GM18909 (cell line): ENCODE measurements around the gene TRIM31.
"Not testable (repeated sequence)": the region's sequence is repeated elsewhere in the genome, so short reads cannot be mapped to it uniquely, and the experiment has no call there.

Experiments
- ATAC-seq: cut with Tn5 transposase; IDR thresholded peaks from one replicate; pipeline ENCODE4 v1.9.1; 2021; ENCODE audit warnings: mild to moderate bottlenecking; ENCODE audit not compliant: unreplicated experiment, poor library complexity

The TRIM31 gene

DNA sequence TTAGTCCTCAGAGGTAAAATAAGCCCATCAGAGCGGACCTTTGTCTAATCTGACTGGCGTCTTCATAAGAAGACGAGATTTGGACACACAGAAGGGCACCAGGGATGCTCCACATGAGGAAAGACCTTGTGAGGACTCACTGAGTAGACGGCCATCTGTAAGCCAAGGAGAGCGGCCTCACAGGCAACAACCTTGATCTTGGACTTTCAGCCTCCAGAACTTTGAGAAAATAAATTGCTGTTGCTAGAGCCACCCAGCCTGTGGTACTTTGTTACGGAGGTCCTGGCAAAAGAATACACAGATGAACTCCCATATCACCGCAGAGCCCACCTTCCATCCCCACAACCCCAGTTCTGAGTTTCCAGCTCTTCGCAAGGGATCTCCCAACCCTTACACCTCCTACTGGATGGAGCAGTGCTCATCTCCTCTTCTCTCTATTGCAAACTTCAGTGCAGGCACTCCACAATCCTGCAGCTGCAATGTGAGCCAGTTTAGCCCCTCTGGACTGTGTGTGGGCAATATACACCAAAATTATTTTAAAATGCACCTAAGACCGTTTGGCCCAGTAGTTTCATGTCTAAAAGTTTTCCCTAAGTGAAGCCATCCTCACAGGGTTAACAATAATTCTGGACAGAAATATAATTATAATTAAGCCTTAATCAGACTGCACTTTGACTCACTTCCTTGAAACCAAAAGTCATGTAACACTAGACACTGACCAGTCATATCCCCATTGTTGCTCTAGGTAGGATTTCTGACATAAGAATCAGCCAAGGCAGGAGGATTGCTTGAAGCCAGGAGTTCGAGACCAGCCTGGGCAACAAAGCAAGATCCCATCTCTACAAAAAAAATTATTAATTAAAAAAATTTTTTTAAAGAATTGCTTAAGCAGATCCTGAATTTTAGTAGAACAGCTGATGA, 8.8 kb upstream of the TRIM31 start:
- ATAC-seq, result no peak

- not testable (repeated sequence) for ATAC-seq
These were observed 5.8 kb upstream of the TRIM31 start for GRCh38 chr6:30118691-30119090.

GRCh38 chr6:30116724-30117123, 3.8 kb upstream of the TRIM31 start:
- no peak for ATAC-seq

DNA sequence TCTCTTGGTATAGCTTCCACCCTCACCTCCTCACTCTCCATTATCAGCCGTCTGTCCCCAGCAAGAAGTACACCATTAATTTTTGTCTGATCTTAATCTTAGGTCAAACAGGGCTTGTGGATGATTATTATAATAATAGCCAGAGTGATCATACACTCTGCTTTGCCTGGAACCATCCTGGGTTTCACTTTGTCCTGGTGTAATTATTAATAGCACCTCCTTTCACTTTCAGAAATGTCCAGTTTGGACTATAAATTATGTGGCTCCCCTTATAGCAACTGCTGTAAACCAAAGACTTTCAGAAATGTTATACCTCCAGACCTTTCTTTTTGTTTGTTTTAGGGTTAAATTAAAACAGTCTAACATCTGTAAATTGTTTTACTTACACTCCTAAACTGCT, 951 bp upstream of the TRIM31 start:
- no peak for ATAC-seq

DNA sequence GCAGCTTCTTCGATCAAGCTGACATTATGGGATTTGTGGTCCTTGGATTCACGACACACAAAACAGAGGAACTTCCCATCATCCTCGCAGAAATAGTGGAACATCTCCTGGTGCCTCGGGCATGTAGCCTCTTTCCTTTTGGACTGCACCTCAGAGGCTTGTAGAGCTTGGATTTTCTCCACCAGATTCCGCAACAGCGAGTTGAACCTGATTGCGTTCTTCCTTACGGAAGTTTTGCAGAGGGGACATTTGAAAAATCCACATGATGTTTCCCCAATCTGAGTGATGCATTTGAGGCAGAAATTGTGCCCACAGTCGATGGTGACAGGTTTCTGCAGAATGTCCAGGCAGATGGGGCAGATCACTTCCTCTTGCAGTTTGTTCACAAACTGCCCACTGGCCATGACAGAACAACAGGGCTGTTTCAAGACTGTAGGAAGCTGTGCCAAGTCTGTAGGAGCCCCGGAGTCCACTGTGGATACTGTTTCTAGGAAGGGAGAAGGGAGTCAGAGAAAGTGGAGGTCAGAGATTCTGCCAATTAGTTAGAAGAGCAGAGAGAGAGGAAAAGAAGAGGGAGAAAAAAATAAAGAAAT, 392 bp downstream of the TRIM31 start:
- ATAC-seq, result no peak

DNA sequence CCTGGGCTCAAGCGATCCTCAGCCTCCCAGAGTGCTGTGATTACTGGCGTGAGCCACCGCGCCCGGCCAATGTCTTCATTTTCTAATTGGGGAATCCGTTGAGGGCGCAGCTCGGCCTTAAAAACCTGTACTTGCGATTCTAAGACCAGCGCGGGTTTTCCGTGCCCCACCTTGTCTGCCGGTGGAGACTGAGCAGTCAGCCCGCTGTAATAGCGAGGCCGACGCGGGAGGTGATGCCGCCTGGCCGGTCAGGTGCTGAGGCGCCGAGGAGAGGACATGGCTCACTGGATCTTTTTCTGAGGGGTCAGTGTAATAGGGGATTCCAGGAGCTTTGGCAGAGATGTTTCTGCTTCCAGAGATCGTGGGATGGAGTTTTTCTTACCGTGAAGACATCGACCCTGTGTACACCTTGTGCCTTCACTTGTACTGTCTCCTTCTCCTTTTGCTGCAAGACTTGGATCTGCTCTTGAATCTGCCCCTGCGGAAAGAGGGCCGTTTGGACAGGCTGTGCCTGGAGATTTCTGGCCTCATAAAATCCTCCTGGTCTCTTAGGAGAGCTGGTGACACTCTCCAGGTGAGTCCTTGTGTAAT, 1.5 kb downstream of the TRIM31 start:
- no peak for ATAC-seq

DNA sequence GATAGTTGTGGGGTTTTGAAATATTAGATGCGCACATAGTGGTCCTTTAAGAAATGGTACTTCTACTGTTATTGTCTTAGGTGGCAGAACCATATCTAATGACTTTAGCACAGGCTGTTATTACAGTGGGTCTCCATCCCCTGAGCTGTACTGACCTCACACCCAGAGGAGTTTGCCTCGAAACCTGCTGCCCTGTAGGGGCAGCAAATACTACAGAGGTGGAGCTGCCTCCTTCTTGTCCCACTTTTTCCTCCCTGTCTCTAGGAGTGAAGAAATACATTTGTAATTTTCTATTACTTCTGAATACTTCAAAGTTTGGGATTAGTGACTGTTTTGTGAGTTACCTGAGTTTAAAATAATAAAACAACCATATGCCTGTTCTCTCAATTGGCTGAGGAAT, 8.2 kb downstream of the TRIM31 start:
- ATAC-seq, result no peak

DNA sequence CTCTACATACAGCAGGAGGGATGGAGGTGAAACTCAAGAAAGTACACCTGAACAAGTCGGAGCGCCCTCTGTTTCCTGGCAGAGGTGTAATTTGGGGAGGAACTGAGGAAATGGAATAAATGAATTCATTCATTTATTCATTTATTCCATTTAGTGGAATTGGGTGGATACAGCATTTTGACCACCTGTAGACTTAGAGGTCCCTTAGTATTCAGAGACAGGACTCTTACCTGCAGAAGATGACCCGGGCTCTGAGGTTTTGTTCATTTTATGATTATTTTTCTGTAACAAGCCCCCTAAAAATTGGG, 9.1 kb downstream of the TRIM31 start:
- no peak for ATAC-seq

DNA sequence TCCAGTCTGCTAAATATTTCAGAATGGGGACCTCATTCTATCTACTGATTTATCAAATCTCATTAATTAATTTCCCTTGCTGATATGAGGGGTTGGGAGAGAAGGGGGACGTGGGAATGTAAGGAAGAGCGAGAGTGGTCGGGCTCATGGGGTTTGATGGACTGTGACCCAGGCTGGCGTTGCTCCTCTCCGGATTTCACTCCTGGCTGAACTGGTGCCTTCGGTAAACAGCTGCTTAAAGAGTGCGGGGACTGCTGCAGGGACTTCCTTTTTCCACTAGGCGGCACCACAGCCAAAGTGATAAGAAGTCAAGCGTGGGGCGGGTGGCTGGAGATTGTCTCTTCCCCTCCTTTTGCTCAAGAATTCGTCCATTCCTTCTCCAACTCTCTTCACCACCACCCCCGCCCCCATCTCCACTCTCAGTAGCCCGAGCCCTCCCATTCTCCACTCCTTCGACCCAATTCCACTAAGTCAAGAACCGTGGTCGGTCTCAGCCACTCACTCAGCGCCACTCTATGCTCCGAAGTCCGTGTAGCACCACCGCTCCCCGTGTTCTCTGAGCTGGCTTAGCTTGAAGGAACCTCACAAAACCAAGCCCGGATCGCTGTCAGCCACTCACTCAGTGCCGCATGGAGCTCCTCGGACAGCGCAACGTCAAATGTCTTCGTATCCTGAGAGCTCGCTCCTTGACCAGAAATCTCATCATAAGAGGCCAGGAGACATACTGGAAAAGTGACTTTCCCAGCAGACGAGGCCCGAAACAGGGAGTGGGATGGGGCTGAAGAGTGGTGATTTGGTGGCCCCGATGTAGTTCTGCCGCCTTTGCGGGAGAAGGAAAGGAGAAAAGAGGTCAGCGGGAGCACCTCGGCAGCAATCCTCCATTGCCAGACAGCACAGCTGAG, 9.7 kb downstream of the TRIM31 start:
- peak; percentile 66 for ATAC-seq

DNA sequence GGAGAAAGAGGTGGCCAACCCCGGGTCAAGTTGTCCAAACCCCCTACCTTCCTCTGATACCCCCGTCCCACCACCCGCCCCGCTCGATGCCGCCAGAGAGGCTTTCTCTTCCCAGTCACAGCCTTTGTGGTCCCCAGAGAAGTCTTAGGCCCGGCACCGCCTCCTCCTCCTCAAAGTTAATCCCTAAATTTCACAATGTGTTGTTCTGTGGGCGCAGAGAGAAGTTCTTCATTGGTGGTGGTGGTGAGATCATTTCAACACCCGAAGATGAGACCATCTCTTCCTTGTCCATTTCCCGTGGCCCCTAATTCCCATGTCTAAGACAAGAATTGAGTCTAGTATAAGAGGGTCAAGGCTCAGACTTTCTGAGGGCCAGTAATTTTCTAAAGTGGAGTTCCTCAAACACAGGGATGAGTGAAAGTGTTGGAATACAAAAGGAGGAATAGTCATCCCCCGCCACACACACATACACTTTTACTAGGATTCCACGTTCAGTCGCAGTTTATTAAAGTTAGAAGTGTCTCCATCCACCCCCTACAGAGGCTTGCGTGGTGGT, 10.4 kb downstream of the TRIM31 start:
- ATAC-seq, result no peak

DNA sequence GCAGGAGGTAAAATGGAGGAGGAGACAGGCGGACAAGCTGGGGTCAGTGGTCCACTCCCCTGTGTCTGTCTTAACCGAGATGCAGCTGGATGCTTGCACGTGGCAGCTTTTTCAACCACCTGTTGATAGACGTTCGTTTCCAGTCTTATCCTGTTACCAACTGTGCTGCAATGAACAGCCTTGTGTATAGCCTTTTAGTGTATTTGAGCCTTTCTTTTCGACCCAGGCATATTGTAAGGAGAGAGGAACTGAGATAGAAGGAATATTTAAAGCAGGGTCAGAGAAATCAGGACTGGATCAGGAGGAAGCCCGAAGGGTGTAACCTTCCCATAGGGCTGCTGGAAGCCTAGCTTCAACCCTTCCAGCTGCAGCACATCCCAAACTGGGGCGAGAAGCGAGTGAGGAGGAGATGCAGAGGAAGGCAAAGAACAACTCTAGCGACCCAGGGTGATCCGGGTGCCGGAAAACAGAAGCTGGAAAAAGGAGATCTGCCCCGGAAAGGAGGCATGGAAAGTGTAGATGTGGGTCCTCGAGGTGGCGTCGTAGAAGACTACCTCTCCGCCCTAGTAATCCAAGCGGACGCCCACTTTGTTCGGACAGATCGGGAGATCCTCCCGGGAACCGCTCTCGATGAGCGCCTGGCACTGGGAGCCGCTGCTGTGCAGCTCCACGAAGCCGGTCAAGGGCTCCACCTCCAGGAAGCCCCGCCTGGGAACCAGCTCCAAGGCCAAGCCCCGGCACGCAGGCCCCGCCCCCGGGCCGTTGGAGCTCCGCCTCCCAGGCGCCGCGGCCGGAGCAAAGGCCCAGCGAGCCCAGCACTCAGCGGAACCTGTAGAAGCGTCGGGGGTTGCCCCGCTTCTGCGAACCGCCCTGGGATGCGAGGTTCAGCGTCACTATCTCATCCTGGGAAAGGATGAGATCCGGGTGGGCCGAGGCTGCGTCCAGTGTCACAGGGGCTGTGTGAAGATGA, 11.2 kb downstream of the TRIM31 start:
- peak; percentile 74 for ATAC-seq

DNA sequence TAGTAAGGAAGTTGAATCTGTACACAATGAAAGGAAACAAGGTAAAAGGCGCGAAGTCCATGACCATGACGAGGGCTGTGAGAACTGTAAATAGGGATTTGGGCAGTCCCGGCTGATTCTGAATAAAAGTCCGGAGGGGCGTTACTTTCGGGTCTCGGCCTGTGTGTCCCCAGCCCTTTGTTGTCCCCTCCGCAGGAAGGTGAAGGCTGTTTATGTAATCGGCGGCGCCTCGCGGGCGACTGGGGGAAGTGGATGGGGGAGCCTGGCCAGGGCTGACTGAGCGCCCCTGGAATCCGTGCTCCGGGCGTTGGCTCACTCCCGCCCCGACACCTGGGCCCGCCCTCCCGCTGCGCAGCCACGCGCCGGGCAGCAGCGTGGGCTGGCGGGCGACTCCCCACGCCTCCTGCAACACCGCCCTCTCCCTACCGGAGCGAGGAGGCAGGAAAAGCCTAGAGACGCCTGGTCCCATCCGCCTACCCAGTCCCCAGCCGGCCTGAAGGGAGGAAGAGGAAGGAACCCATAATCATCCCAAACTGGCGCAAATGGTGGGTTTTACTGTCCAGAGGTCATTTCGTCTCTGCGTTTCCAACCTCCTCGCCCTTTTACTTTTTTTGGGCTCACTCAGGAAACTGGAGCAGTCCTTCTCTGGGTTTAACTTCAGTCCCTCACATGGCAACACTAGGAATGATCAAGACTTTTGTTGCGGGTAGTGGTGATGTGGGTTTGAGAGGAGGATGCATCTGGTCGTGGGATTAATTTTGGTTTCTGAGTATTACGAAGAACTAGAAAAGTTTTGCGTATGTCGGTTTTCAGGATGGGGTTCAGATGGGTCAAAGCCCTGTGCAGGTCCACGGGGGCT, 12.1 kb downstream of the TRIM31 start:
- ATAC-seq, result no peak

GRCh38 chr6:30100154-30100553, 12.7 kb downstream of the TRIM31 start:
- no peak for ATAC-seq

DNA sequence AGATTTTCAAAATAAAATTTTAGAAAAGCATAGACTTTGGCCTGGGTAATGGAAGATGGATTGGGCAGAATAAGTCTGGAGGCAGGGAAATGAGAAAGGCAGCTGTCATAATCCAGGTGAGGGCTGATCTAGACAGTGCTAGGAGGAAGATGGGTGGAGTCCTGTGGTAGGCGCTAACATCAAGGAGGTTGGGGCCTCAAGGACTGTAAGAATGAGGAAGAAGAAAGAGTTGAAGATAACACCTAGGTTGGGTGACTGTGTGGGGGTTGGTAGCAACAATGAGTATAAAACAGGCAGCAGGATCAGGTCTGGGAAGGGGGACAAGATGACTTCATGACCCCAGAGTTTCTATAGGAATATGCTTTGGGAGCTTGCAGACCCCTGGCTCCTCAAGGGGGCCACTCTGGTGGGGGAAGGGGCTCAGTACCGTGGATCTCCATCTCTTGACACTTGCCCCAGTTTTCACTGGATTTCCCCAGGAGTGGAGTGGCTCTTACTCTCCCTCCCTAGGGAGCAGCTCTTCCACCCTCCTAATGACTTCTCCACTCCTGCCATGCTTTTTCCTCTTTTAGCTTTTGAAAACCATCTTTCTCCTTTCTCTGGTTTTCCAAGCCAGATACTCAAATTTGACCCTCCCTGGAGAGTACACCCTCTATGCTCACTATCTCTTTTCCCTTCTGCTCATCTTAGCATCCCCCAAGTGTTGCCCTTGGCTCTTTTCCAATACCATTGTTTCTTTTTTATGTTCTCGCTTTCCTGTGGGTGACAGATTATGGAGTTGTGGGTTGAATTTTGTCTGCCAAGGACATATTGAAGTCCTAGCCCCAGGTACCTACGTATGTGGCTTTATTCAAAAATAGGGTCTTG, 14.8 kb downstream of the TRIM31 start:
- ATAC-seq, result no peak

GRCh38 chr6:30096829-30097228, 16.1 kb downstream of the TRIM31 start:
- ATAC-seq, result no peak

GRCh38 chr6:30093951-30094661, 18.8 kb downstream of the TRIM31 start:
- no peak for ATAC-seq
